Body of pancreas (tissue), 4 donors: ENCODE results near the gene ULK1.

ENCODE experiments used
- POLR2A ChIP-seq, 3 donors: fragments of 450-650 bp; IDR thresholded peaks; one replicate each; pipeline ENCODE4 v1.6.1; 2016; ENCODE audit warnings: antibody characterized with exemption in 3 of 3, mild to moderate bottlenecking in 2 of 3
- TF ChIP-seq, protein P1 (sequence below), 7 experiments: fragments of 450-650 bp in 4 of 7; fragments of 200-600 bp in 3 of 7; sonication (generic) in 3 of 7; IDR thresholded peaks; one replicate each; pipeline ENCODE4 v1.5.1; 2016 to 2019; ENCODE audit warnings: antibody characterized with exemption in 7 of 7

DNA sequence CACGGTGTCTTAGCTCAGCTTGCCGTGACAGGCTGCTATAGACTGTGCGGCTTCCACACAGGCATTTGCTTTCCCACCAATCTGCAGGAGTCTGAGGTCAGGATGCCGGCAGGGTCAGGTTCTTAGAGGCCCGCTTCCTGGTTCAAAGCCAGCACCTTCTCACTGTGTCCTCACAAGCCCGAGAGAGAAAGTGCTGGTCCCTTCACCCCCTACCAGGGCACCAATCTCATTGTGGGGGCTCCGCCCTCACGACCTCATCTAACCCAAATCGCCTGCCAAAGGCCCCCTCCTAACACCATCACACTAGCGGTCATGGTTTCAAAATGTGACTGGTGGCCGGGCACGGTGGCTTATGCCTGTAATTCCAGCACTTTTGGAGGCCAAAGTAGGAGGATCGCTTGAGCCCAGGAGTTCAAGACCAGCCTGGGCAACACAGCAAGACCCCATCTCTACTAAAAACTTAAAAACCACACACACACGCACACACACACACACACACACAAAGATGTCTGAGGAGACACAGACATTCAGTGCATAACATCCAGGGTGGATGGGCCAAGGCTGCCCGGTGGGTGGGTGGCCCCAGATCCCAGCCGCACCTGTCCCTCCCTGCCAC is 39.5 kb upstream of the ULK1 start:
- TF ChIP-seq POLR2A (IDR thresholded peaks at IDR 0.05), result no peak
- TF ChIP-seq, protein P1, sequence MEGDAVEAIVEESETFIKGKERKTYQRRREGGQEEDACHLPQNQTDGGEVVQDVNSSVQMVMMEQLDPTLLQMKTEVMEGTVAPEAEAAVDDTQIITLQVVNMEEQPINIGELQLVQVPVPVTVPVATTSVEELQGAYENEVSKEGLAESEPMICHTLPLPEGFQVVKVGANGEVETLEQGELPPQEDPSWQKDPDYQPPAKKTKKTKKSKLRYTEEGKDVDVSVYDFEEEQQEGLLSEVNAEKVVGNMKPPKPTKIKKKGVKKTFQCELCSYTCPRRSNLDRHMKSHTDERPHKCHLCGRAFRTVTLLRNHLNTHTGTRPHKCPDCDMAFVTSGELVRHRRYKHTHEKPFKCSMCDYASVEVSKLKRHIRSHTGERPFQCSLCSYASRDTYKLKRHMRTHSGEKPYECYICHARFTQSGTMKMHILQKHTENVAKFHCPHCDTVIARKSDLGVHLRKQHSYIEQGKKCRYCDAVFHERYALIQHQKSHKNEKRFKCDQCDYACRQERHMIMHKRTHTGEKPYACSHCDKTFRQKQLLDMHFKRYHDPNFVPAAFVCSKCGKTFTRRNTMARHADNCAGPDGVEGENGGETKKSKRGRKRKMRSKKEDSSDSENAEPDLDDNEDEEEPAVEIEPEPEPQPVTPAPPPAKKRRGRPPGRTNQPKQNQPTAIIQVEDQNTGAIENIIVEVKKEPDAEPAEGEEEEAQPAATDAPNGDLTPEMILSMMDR (IDR thresholded peaks at IDR 0.05), result no peak
